ENCODE measurements around the gene NFIB. TPM values are rescaled to one million over a fixed set of nuclear protein-coding genes. Genes with fewer than 3 reads are reported as not detected.

The NFIB gene
- polyA plus RNA-seq, 1 donor (not counting 4 experiments of a cell fraction or from before 2014, with no cell fraction given), result 8.9 TPM

GRCh38 chr9:14344053-14344524 lies 30.1 kb upstream of the NFIB start:
- no peaks in the 10 kb centered on the region for H3K9me1 ChIP-seq (ENCODE audit: control insufficient read depth, extremely low read depth, insufficient read depth, low read length)
- dilution Hi-C loops (cut with MboI; ENCODE audit: extremely low pct_ligation_motif_present, low sequenced_read_pairs), result no loop called here
- H3K27ac ChIP-seq (ENCODE audit: control insufficient read depth, insufficient read depth, low read length), result no peak overlapping the region
- H3K4me2 ChIP-seq (ENCODE audit: control insufficient read depth, extremely low read depth, insufficient read depth, low read depth, low read length), result peak overlapping the region; percentile 59
- FAIRE-seq (no peak), DNase-seq (ENCODE audit: low read depth, low spot score) (no peak)
- TF ChIP-seq EZH2 (IDR thresholded peaks at IDR 0.05; ENCODE audit: low read length) (no peak), CTCF (optimal IDR thresholded peaks at IDR 0.05 in 1 of 3, IDR thresholded peaks at IDR 0.05 in 1 of 3, conservative IDR thresholded peaks at IDR 0.05 in 1 of 3; ENCODE audit: extremely low read depth in 1 of 3, insufficient read depth in 2 of 3, low read length in 3 of 3) (no peak)
- H2AFZ ChIP-seq (ENCODE audit: control insufficient read depth, low read length), result no peak overlapping the region
- no peaks in the 10 kb centered on the region for H3K9me3 ChIP-seq (ENCODE audit: control insufficient read depth, low read depth, low read length)
- peaks cover 57% of the 10 kb centered on the region for H3K27me3 ChIP-seq (ENCODE audit: control insufficient read depth, extremely low read depth, insufficient read depth, low read length)
- H3K4me3 ChIP-seq (ENCODE audit: control insufficient read depth in 2 of 3, extremely low read depth in 1 of 3, insufficient read depth in 2 of 3, low read depth in 1 of 3, low read length in 3 of 3), result peak overlapping the region in 2 of 3 experiments; percentile 29 to 43
- no peak overlapping the region for H3K9ac ChIP-seq (ENCODE audit: control insufficient read depth, extremely low read depth, insufficient read depth, low read length)
- H4K20me1 ChIP-seq (ENCODE audit: control insufficient read depth, extremely low read depth, insufficient read depth, low read length), result no peaks in the 10 kb centered on the region
- no peaks in the 10 kb centered on the region for H3K36me3 ChIP-seq (ENCODE audit: control insufficient read depth in 2 of 2, extremely low read depth in 1 of 2, insufficient read depth in 2 of 2, low read length in 2 of 2)
- H3K4me1 ChIP-seq (ENCODE audit: control insufficient read depth, extremely low read depth, insufficient read depth, low read length), result peaks cover 38% of the 10 kb centered on the region
- no peaks in the 10 kb centered on the region for H3K79me2 ChIP-seq (ENCODE audit: control insufficient read depth, insufficient read depth, low read length)

GRCh38 chr9:14343261-14344031 lies 29.5 kb upstream of the NFIB start:
- dilution Hi-C loops (cut with MboI; ENCODE audit: extremely low pct_ligation_motif_present, low sequenced_read_pairs), result no loop called here
- no peak for DNase-seq (ENCODE audit: low read depth, low spot score)
- H3K4me2 ChIP-seq (ENCODE audit: control insufficient read depth, extremely low read depth, insufficient read depth, low read depth, low read length), result peak overlapping the region; percentile 59
- peaks cover 52% of the 10 kb centered on the region for H3K27me3 ChIP-seq (ENCODE audit: control insufficient read depth, extremely low read depth, insufficient read depth, low read length)
- H3K9ac ChIP-seq (ENCODE audit: control insufficient read depth, extremely low read depth, insufficient read depth, low read length), result no peak overlapping the region
- H3K36me3 ChIP-seq (ENCODE audit: control insufficient read depth in 2 of 2, extremely low read depth in 1 of 2, insufficient read depth in 2 of 2, low read length in 2 of 2), result no peaks in the 10 kb centered on the region
- H3K9me3 ChIP-seq (ENCODE audit: control insufficient read depth, low read depth, low read length), result no peaks in the 10 kb centered on the region
- H2AFZ ChIP-seq (ENCODE audit: control insufficient read depth, low read length), result no peak overlapping the region
- H3K4me1 ChIP-seq (ENCODE audit: control insufficient read depth, extremely low read depth, insufficient read depth, low read length), result peaks cover 32% of the 10 kb centered on the region
- H3K9me1 ChIP-seq (ENCODE audit: control insufficient read depth, extremely low read depth, insufficient read depth, low read length), result no peaks in the 10 kb centered on the region
- H4K20me1 ChIP-seq (ENCODE audit: control insufficient read depth, extremely low read depth, insufficient read depth, low read length), result no peaks in the 10 kb centered on the region
- H3K79me2 ChIP-seq (ENCODE audit: control insufficient read depth, insufficient read depth, low read length), result no peaks in the 10 kb centered on the region
- FAIRE-seq, result no peak
- TF ChIP-seq EZH2 (IDR thresholded peaks at IDR 0.05; ENCODE audit: low read length), result no peak
- TF ChIP-seq CTCF (optimal IDR thresholded peaks at IDR 0.05 in 1 of 3, IDR thresholded peaks at IDR 0.05 in 1 of 3, conservative IDR thresholded peaks at IDR 0.05 in 1 of 3; ENCODE audit: extremely low read depth in 1 of 3, insufficient read depth in 2 of 3, low read length in 3 of 3), result no peak
- H3K4me3 ChIP-seq (ENCODE audit: control insufficient read depth in 2 of 3, extremely low read depth in 1 of 3, insufficient read depth in 2 of 3, low read depth in 1 of 3, low read length in 3 of 3), result peak overlapping the region in 1 of 3 experiments; percentile 43
- H3K27ac ChIP-seq (ENCODE audit: control insufficient read depth, insufficient read depth, low read length), result no peak overlapping the region

Data from keratinocyte (primary cell).